GM23248 (cell line): Measurements from ENCODE around the gene DCAF16. TPM values are rescaled to one million over a fixed set of nuclear protein-coding genes. Genes with fewer than 3 reads are reported as not detected.

Experiments used
- DNase-seq: peaks from one replicate; pipeline ENCODE4 v3.0.0-alpha.2; 2015
- H2AFZ ChIP-seq: fragments of 200-600 bp; sonication (generic); 2 replicates; pipeline ENCODE4 v1.6.1; 2016; ENCODE audit warnings: antibody characterized with exemption
- H3F3A ChIP-seq: fragments of 200-600 bp; sonication (generic); 2 replicates; pipeline ENCODE4 v1.6.1; 2016; ENCODE audit warnings: mild to moderate bottlenecking, antibody characterized with exemption, mixed run types; ENCODE audit not compliant: insufficient read depth
- H3K27ac ChIP-seq: fragments of 200-600 bp; sonication (generic); 2 replicates; pipeline ENCODE4 v1.5.1; 2016; ENCODE audit warnings: mild to moderate bottlenecking
- H3K27me3 ChIP-seq: fragments of 200-600 bp; sonication (generic); replicated peaks from 2 replicates; pipeline ENCODE4 v1.6.1; 2016; ENCODE audit warnings: mild to moderate bottlenecking; ENCODE audit not compliant: insufficient read depth
- H3K36me3 ChIP-seq: fragments of 200-600 bp; sonication (generic); 2 replicates; pipeline ENCODE4 v1.6.1; 2016; ENCODE audit warnings: low read depth, mild to moderate bottlenecking
- H3K4me1 ChIP-seq: fragments of 200-600 bp; sonication (generic); 2 replicates; pipeline ENCODE4 v1.6.1; 2016; ENCODE audit warnings: mild to moderate bottlenecking; ENCODE audit not compliant: insufficient read depth
- H3K4me2 ChIP-seq: fragments of 200-600 bp; sonication (generic); one replicate; pipeline ENCODE4 v1.6.1; 2016; ENCODE audit warnings: mild to moderate bottlenecking; ENCODE audit not compliant: unreplicated experiment
- H3K4me3 ChIP-seq: fragments of 200-600 bp; sonication (generic); 2 replicates; pipeline ENCODE4 v1.5.1; 2016; ENCODE audit warnings: mild to moderate bottlenecking
- H3K79me2 ChIP-seq: fragments of 200-600 bp; sonication (generic); 2 replicates; pipeline ENCODE4 v1.6.1; 2016; ENCODE audit warnings: mild to moderate bottlenecking; ENCODE audit not compliant: insufficient read depth
- H3K9ac ChIP-seq: fragments of 200-600 bp; sonication (generic); 2 replicates; pipeline ENCODE4 v1.6.1; 2016; ENCODE audit warnings: mild to moderate bottlenecking
- H3K9me2 ChIP-seq: fragments of 200-600 bp; sonication (generic); 2 replicates; pipeline ENCODE4 v1.6.1; 2016; ENCODE audit warnings: mixed run types, mild to moderate bottlenecking, moderate library complexity; ENCODE audit not compliant: insufficient read depth
- H3K9me3 ChIP-seq: fragments of 200-600 bp; sonication (generic); one replicate; pipeline ENCODE4 v1.6.1; 2017; ENCODE audit warnings: low read depth
- H4K20me1 ChIP-seq: fragments of 200-600 bp; sonication (generic); 2 replicates; pipeline ENCODE4 v1.6.0; 2016; ENCODE audit not compliant: insufficient read depth
- EZH2 ChIP-seq: fragments of 200-600 bp; sonication (generic); IDR thresholded peaks from 2 replicates; pipeline ENCODE4 v1.6.1; 2018; ENCODE audit warnings: antibody characterized with exemption, mild to moderate bottlenecking; ENCODE audit not compliant: insufficient read depth, poor library complexity, severe bottlenecking
- EZH2phosphoT487 ChIP-seq: fragments of 200-600 bp; sonication (generic); IDR thresholded peaks from 2 replicates; pipeline ENCODE4 v1.6.1; 2018; ENCODE audit warnings: antibody characterized with exemption, moderate library complexity, mild to moderate bottlenecking, low read depth; ENCODE audit not compliant: insufficient read depth
- WGBS, 2 experiments: methylation state at CpG; one replicate each; pipeline ENCODE4 v1.1.6; 2015 to 2017; ENCODE audit warnings: low lambda C conversion rate in 2 of 2, low coverage in 1 of 2; ENCODE audit errors: missing lambda C conversion rate in 2 of 2; 5-methylcytosine and 5-hydroxymethylcytosine counted together
- in situ Hi-C: fragments of 300-500 bp; cut with MboI; formaldehyde crosslinking; loops from 2 replicates; pipeline ENCODE4 v1.15.0; 2020
- polyA plus RNA-seq: library from polyadenylated mRNA; unstranded; fragments of >200 nt; fragmentation: Nextera tagmentation; extraction: Ambion mirVana; gene quantifications from 2 replicates; pipeline ENCODE4 v1.2.1, GENCODE V29; 2016
- total RNA-seq: library from RNA; depleted of rRNA; stranded (reverse); fragments of >200 nt; shearing (Covaris generic); gene quantifications from 2 replicates; pipeline ENCODE4 v1.2.3, GENCODE V29; 2014

Gene DCAF16
- total and polyA plus RNA-seq, 2 experiments from 2014 or later, result 11.8 to 24.4 TPM

GRCh38 chr4:17762726-17763125, 47.8 kb downstream of the DCAF16 start:
- no peaks in the 10 kb centered on the region for H3F3A ChIP-seq
- no peak overlapping the region for H3K4me2 ChIP-seq
- no peaks in the 10 kb centered on the region for H3K4me1 ChIP-seq
- no peaks in the 10 kb centered on the region for H3K9me3 ChIP-seq
- 62 to 64% methylated on average over 1 of the region's 1 CpG for WGBS, 2 experiments
- no peak overlapping the region for H3K9ac ChIP-seq
- H3K27ac ChIP-seq, result no peak overlapping the region
- H3K9me2 ChIP-seq, result no peaks in the 10 kb centered on the region
- in situ Hi-C loops, result no loop called here
- no peak overlapping the region for H2AFZ ChIP-seq
- H3K36me3 ChIP-seq, result no peaks in the 10 kb centered on the region
- no peaks in the 10 kb centered on the region for H4K20me1 ChIP-seq
- DNase-seq, result peak; percentile 59
- no peaks in the 10 kb centered on the region; the same call in none of the 2 replicates for H3K27me3 ChIP-seq
- H3K79me2 ChIP-seq, result no peaks in the 10 kb centered on the region
- no peak overlapping the region for H3K4me3 ChIP-seq
- no peak for TF ChIP-seq EZH2phosphoT487
- no peak for TF ChIP-seq EZH2

GRCh38 chr4:17761062-17761461, 49.5 kb downstream of the DCAF16 start:
- DNase-seq, result no peak
- H3K4me2 ChIP-seq, result no peak overlapping the region
- H3K79me2 ChIP-seq, result no peaks in the 10 kb centered on the region
- no peak overlapping the region for H2AFZ ChIP-seq
- peaks cover 11% of the 10 kb centered on the region for H3K27me3 ChIP-seq
- H4K20me1 ChIP-seq, result no peaks in the 10 kb centered on the region
- TF ChIP-seq EZH2 (no peak), EZH2phosphoT487 (no peak)
- H3K4me1 ChIP-seq, result no peaks in the 10 kb centered on the region
- no peaks in the 10 kb centered on the region for H3K36me3 ChIP-seq
- no peak overlapping the region for H3K27ac ChIP-seq
- H3K4me3 ChIP-seq, result no peak overlapping the region
- in situ Hi-C loops, result no loop called here
- WGBS, 2 experiments, result 0% methylated on average over 1 of the region's 1 CpG
- H3K9ac ChIP-seq, result no peak overlapping the region
- H3K9me3 ChIP-seq, result no peaks in the 10 kb centered on the region
- H3K9me2 ChIP-seq, result no peaks in the 10 kb centered on the region
- no peaks in the 10 kb centered on the region for H3F3A ChIP-seq

- no peaks in the 10 kb centered on the region for H3K36me3 ChIP-seq
- no peak overlapping the region for H3K27ac ChIP-seq
- no peak for DNase-seq
- H3K9me2 ChIP-seq, result no peaks in the 10 kb centered on the region
- no peaks in the 10 kb centered on the region for H3K4me1 ChIP-seq
- WGBS, 2 experiments, result 39% methylated on average over 6 of the region's 6 CpGs
- no peaks in the 10 kb centered on the region for H3F3A ChIP-seq
- in situ Hi-C loops, result no loop called here
- no peak overlapping the region for H2AFZ ChIP-seq
- TF ChIP-seq EZH2phosphoT487 (no peak), EZH2 (no peak)
- no peaks in the 10 kb centered on the region for H4K20me1 ChIP-seq
- no peak overlapping the region for H3K4me3 ChIP-seq
- H3K9me3 ChIP-seq, result no peaks in the 10 kb centered on the region
- no peaks in the 10 kb centered on the region for H3K79me2 ChIP-seq
- peaks cover 13% of the 10 kb centered on the region for H3K27me3 ChIP-seq
- H3K9ac ChIP-seq, result no peak overlapping the region
- no peak overlapping the region for H3K4me2 ChIP-seq
These were observed 49.9 kb downstream of the DCAF16 start for GRCh38 chr4:17760626-17761025.

GRCh38 chr4:17758485-17758884, 52.1 kb downstream of the DCAF16 start:
- H3K79me2 ChIP-seq, result no peaks in the 10 kb centered on the region
- WGBS, 2 experiments, result 19% methylated on average over 5 of the region's 5 CpGs
- TF ChIP-seq EZH2phosphoT487 (no peak), EZH2 (no peak)
- no peaks in the 10 kb centered on the region for H3K9me3 ChIP-seq
- H2AFZ ChIP-seq, result no peak overlapping the region
- no peak overlapping the region for H3K4me3 ChIP-seq
- no peaks in the 10 kb centered on the region for H3K4me1 ChIP-seq
- peaks cover 13% of the 10 kb centered on the region for H3K27me3 ChIP-seq
- no peak overlapping the region for H3K9ac ChIP-seq
- in situ Hi-C loops, result no loop called here
- H3F3A ChIP-seq, result no peaks in the 10 kb centered on the region
- no peaks in the 10 kb centered on the region for H4K20me1 ChIP-seq
- H3K4me2 ChIP-seq, result no peak overlapping the region
- H3K36me3 ChIP-seq, result no peaks in the 10 kb centered on the region
- no peaks in the 10 kb centered on the region for H3K9me2 ChIP-seq
- no peak for DNase-seq
- no peak overlapping the region for H3K27ac ChIP-seq

- H3K27ac ChIP-seq, result no peak overlapping the region
- no peak for TF ChIP-seq EZH2phosphoT487
These were observed 52.9 kb downstream of the DCAF16 start for GRCh38 chr4:17757621-17758020.

More at GRCh38 chr4:17757621-17758020, 52.9 kb downstream of the DCAF16 start:
- no peak for DNase-seq
- H3K4me3 ChIP-seq, result no peak overlapping the region
- no peak overlapping the region for H2AFZ ChIP-seq
- H3K9ac ChIP-seq, result no peak overlapping the region
- no peaks in the 10 kb centered on the region for H3K9me2 ChIP-seq
- no peaks in the 10 kb centered on the region for H4K20me1 ChIP-seq
- 4 to 5% methylated on average over 1 of the region's 1 CpG for WGBS, 2 experiments
- no peak overlapping the region for H3K4me2 ChIP-seq
- no peaks in the 10 kb centered on the region for H3K36me3 ChIP-seq
- no peaks in the 10 kb centered on the region for H3F3A ChIP-seq
- in situ Hi-C loops, result no loop called here
- H3K9me3 ChIP-seq, result no peaks in the 10 kb centered on the region
- H3K4me1 ChIP-seq, result no peaks in the 10 kb centered on the region
- H3K79me2 ChIP-seq, result no peaks in the 10 kb centered on the region
- H3K27me3 ChIP-seq, result peaks cover 13% of the 10 kb centered on the region
